NCI-H2107 treated with DMSO at 0.1 percent for 48 hours (cell line): ENCODE measurements around the gene GGTA1.
"Not testable (repeated sequence)": the region's sequence is repeated elsewhere in the genome, so short reads cannot be mapped to it uniquely, and the experiment has no call there.

Experiments
- DNase-seq: peaks from one replicate; lab custom pipeline; 2025; ENCODE audit not compliant: unreplicated experiment; lab: John Stamatoyannopoulos, UW

The GGTA1 gene

DNA sequence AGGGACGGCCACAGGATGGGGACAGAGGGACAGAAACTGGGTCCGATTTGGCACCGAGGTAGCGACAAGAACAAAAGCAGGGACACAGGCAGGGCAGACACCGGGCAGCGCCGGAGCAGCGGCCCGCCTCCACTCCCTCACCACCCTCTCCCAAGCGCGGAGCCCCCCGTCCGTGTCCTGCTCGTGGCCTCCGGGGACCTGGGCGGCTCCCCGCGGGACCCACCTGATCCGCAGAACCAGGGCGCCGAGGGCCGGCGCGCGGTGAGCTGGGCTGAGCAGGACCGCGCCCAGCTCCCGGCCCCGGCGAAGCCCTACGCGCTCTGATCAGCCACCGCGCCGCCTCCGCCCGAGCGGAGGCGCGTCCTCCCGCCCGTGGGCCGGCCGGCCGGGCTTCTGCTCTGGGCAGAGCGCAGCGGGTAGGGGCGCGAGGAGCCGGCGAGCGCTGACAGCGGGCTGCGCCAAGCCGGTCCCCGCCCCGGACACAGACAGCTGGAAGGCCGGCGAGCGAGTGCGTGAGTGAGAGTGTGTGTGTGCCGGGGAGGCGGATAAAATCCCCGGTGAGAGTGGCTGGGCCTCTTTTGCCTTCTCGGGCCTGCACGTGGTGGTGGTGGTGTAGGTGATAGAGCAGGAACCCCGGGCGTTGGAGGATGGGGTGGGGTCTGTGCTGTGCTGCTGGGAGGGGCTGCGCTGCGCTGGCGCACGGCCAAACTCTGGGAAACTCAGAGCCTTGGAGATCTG, at the start of gene GGTA1:
Gene GGTA1, minus strand, starts transcription at position 418 of the 738 bp plus-strand sequence. CDS start 31,922 bp downstream, outside the sequence.
- DNase-seq: no peak

DNA sequence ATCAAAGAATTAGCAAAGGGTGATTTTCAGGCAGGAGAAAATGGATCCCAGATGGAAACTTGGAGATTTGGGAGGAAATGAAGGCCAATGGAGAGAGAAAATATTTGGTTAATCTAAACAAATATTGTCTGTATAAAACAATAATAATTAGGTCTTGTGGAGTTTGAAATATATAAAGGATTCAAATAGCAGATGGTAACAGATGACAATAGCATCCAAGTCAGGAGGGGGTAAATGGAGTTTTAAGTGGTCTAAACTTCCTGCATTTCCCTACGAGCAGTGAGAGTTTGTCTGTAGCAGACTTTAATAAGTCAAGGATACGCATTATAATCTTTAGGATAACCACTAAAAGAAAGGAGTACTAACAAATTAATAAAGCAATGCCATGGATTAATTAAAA, 49.0 kb upstream of the GGTA1 start:
- no peak for DNase-seq

DNA sequence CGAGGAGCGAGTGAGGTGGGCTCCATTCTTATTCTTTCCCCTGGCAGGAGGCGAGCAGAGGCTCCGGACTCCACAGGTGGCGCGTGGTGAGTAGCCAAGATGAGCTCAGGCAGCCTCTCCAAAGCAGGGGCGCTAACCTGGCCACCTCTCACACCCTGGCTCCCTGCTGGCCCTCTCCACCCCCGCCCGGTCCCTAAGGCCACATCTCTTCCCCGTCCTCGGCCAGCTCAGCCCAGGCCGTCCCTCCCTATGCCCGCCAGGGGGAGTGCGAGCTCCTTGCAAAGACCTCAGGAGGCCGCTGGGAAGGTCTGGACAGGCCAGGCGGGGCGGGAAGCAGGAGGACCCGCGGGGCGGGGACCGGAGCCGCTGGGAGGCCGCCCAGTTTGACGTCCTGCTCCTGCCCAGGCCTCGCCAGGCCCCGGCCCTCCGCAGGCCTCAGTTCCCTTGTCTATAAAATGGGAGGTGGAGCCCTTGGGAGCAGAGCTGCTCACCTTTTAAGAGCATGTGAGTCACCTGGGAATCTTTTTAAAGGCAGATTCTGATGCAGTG, 46.3 kb upstream of the GGTA1 start:
- DNase-seq: peak; percentile 32

- no peak for DNase-seq
Measured at GRCh38 chr9:121545150-121545874, 45.7 kb upstream of the GGTA1 start.

- no peak for DNase-seq
Measured at GRCh38 chr9:121542025-121542424, 42.4 kb upstream of the GGTA1 start.

DNA sequence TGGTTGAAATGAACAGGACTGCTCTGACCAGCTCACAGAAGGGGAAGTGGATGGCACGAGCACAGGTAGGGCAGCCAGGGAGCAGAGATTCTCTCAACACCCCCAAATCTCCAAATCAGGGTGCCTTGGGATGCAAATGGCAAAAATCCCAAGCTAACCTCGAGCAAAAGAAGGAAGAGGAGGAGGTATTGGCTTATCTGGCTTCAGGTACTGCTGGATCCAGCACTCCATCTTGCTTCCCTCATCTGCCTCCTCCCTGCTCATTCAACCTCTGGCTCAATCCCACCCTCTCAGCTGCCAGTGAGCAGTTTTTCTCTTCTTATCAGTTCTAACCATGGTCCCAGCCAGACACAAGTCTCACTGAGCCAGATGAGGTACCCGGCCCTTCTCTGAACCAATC, 41.6 kb upstream of the GGTA1 start:
- DNase-seq: no peak

DNA sequence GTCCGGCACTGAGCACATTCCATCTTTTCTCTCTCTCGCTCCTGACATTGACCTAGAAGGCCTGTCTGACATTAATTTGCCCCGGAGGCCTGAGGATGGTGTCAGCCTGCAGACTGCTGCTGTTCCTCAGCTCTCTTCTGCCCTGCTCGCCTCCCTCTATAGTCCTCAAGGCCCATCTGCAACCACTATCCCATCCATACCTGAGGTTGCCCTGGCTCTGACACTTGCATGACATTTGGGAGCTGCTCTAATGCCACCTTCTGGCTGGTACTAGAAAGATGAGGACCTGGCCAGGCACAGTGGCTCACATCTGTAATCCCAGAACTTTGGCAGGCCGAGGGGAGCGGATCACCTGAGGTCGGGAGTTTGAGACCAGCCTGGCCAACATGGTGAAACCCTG, 38.6 kb upstream of the GGTA1 start:
- no peak for DNase-seq

- no peak for DNase-seq
Measured at GRCh38 chr9:121537283-121537682, 37.6 kb upstream of the GGTA1 start.

DNA sequence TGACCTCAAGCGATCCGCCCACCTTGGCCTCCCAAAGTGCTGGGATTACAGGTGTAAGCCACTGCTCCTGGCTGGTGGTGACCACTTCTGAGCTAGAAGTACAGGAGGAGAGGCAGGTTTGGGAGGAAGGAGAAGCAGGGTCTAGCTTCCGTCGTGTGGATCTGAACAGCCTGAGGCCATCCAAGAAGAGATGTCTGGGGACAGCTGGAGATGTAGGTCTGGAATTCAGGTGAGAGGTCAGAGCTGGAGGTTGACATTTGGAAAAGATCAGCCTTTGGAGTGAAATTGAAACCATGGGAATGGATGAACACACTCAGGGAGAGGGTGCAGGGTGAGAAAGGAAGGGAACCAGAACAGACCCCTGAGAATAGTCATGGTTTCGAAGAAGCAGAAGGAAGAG, 33.2 kb upstream of the GGTA1 start:
- DNase-seq: no peak

DNA sequence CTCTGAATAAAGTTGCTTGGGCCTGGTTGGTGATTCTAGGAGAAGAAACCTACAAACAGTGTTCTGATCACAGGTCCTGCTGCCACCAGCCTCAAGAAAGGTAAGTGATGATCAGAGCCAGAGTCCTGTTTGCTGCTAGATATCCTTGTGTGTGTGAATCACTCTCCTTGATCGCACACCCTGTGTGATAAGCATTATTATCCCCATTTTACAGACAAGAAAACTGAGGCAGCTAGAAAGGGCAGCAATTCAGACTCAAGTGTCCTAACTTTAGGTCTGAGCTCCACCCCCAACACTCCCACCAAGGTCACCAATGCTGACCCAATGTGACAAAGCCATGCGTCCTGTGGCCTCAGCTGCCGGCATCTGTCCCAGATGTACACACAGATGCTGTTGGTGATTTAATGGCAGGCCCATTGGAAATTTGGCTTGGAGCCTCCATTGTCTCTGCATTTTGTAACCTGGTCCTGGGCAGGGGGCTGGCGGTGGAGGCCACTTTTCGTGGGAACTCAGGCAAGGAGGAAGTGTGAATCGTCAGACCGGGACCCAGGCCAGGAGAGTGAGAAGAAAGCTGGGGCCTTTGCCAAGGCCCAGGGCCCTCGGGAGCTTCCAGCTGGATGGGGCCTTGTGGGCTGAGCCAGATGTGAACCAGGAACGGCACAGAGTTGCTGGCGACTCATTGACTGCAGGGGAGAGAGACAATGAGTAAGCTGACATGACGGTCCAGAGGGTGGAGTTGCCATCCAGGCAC, 29.8 kb upstream of the GGTA1 start:
- no peak for DNase-seq

- no peak for DNase-seq
Measured at GRCh38 chr9:121528642-121529041, 29.0 kb upstream of the GGTA1 start.

DNA sequence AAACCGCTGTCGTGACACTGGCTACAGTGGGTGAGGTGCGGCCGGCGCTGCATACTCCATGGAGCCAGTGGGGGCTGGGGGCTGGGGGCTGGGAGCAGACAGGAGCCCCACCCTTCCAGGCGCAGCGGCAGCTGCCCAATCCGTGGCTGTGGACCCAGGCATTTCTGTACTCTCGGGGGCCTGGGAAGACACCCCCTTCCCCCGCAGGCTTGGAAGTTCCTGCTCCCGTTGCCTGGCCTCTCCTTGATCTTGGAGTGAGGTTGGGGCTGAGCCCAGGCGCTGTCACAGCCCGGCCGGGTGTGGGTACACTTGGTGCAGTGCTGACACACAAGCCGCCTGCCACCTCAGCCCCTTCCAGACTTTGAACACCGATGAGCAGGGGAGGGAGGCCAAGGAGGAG, 27.7 kb upstream of the GGTA1 start:
- DNase-seq: no peak

- not testable (repeated sequence) for DNase-seq
Measured at GRCh38 chr9:121519688-121520087, 20.0 kb upstream of the GGTA1 start.

DNA sequence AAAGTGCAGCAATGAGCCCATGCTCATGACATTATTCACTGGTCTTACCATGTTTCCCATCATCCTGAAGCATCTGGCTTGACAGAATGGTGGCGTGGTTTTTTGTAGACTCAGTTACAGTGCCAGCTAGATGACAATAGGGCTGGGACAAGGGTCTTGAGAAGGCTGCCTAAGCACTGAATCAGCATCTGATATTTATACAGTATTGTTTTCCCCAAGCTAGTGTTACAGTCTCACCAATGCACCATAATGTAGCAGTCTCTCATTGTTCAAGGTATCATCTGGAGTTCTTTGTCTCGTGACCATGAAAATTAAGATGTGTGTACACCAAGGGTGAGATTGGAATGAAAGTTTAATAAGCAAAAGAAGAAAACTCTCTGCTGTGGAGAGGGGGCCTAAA, 19.0 kb upstream of the GGTA1 start:
- DNase-seq: no peak

DNA sequence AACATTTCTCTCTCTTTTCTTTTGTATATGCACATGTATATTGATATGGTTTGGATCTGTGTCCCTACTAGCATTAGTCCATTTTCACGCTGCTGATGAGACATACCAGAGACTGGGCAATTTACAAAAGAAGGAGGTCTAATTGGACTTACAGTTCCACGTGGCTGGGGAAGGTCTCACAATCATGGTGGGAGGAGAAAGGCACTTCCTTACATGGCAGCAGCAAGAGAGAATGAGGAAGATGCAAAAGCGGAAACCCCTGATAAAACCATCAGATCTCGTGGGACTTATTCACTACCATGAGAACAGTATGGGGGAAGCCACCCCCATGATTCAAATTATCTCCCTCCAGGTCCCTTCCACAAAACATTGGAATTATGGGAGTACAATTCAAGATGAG, 13.5 kb upstream of the GGTA1 start:
- not testable (repeated sequence) for DNase-seq

GRCh38 chr9:121510766-121511550, 11.3 kb upstream of the GGTA1 start:
- no peak for DNase-seq

DNA sequence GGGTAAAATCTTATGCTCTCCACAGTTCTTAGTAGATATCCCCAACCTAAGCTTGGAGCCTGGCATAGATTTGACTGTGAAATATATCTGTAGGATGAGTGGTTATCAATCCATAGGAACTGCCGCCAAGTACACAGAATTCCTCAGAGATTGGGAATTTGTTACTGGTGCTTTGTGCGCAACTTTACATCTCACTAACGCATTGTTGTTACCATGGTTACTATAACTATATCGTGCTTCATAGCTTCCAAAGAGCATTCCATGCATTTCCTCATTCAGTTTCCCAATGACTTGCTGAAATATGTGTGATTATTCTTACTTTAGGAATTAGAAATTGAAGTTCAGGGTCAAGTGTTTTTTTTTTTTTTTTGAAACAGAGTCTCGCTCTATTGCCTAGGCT, 9.5 kb upstream of the GGTA1 start:
- no peak for DNase-seq

DNA sequence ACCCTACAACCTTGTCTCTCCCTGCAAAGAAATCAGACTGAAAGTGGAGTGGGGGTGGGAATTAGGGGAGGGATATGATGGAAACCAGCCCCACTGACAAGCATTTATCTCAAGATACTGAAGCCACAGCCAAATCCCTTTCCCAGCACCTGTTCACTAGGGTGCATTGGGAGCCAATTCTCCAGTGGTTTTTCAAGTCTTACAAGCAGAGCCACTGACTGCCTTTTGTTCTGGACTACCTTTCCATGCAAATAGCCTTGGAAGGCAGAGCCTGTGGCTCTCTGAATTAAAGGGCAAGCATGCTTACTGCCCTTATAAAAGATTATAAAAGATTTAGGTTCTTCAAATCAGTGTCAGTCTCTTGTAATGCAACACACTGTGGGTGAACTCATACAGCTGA, 8.8 kb upstream of the GGTA1 start:
- DNase-seq: no peak

DNA sequence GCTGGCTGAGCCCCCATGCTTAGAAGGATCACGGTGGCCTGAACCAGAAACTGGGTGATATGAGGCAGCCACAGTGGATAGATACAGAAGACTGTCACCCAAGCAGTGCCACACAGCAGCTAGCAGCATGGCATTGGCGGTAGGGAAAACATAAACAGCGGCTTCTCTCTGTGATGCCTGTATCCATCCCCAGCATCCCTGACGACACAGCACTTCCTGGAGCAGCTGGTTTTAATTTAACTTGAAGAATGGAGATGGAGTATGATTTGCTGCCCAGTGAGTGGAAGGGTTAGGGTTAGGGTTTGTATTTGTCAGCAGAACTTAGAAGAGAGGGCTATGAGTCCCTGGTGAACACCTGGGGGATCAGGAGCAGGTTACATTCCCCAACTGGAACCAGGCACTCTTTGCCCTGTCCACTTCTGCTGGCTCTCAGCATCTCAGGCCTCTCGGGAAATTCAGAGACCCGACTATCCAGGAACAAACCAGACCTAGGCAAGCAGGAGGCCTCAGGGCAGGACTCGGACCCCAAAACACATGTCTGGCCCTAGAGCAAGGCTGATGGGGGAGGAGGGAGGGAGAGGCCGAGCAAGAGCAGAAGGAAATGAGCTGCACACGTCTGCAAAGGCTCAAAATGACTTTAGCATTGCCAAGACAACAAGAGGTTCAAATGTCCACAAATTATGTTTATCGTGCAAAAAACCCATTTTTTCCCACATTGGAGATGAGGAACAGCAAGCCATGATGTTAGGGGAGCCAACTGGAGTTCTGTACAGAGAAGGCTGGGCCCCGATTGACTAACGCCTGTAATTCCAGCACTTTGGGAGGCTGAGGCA, 6.5 kb upstream of the GGTA1 start:
- no peak for DNase-seq

- no peak for DNase-seq
Measured at GRCh38 chr9:121503444-121503843, 3.8 kb upstream of the GGTA1 start.
